K562 (cell line): ENCODE results near the gene TMEM72.

Experiments used
- CTCF ChIP-seq, 3 experiments: IDR thresholded peaks in 2 of 3; conservative IDR thresholded peaks in 1 of 3; 2 replicates each; pipeline ENCODE4 v1.5.1; 2011 to 2012; ENCODE audit warnings: low read length in 3 of 3, mild to moderate bottlenecking in 3 of 3, control low read depth in 2 of 3, improper control_type of control experiment in 1 of 3, inconsistent platforms in 1 of 3, low read depth in 1 of 3, mixed read lengths in 1 of 3, moderate library complexity in 1 of 3; ENCODE audit not compliant: insufficient read depth in 2 of 3
- DLX4 ChIP-seq: fragments of 250-450 bp; sonication (Bioruptor Pico); IDR thresholded peaks from 2 replicates; pipeline ENCODE4 v1.6.1; 2021; ENCODE audit warnings: mild to moderate bottlenecking
- EP300 ChIP-seq: IDR thresholded peaks from 2 replicates; pipeline ENCODE4 v1.6.1; 2012; ENCODE audit warnings: low read length, improper control_type of control experiment
- GTF2F1 ChIP-seq: IDR thresholded peaks from 2 replicates; pipeline ENCODE4 v1.6.1; 2011; ENCODE audit warnings: low read depth, low read length, improper control_type of control experiment
- NR1H2 ChIP-seq: sonication (generic); formaldehyde crosslinking; IDR thresholded peaks from 2 replicates; pipeline ENCODE4 v1.4.0; 2020; ENCODE audit warnings: mild to moderate bottlenecking, missing genetic modification reagents
- NR4A1 ChIP-seq, 2 experiments: fragments of 250-450 bp in 1 of 2; fragments of 450-650 bp in 1 of 2; sonication (Bioruptor Pico) in 1 of 2; IDR thresholded peaks; 2 replicates each; pipeline versions ENCODE4 v1.4.0 to v1.6.1; 2016 to 2020; ENCODE audit warnings: mild to moderate bottlenecking in 2 of 2, missing compliant biosample characterization in 1 of 2, missing genetic modification characterization in 1 of 2, moderate library complexity in 1 of 2
- ZNF134 ChIP-seq: fragments of 250-450 bp; sonication (Bioruptor Pico); conservative IDR thresholded peaks from 2 replicates; pipeline ENCODE4 v1.4.0; 2020
- ZNF449 ChIP-seq: fragments of 250-450 bp; sonication (Bioruptor Pico); IDR thresholded peaks from 2 replicates; pipeline ENCODE4 v1.8.0; 2022; ENCODE audit warnings: moderate library complexity, mild to moderate bottlenecking, inconsistent platforms

- TF ChIP-seq EP300 (peak; percentile 51; the same call in 1 of the 2 replicates), GTF2F1 (no peak), ZNF134 (CRISPR knock-in tag) (0 out of 2 replicates have a peak, but pooled peaks have one; percentile 35), ZNF449 (no peak), DLX4 (CRISPR knock-in tag) (no peak), CTCF (IDR thresholded peaks at IDR 0.05 in 2 of 3, conservative IDR thresholded peaks at IDR 0.05 in 1 of 3; ENCODE audit: insufficient read depth in 2 of 3, low read depth in 1 of 3, low read length in 3 of 3) (no peak), NR1H2 (no peak), NR4A1 (CRISPR knock-in tag; IDR thresholded peaks at IDR 0.05) (no peak), NR4A1 (tag; IDR thresholded peaks at IDR 0.05) (no peak)
These were observed 74.1 kb downstream of the TMEM72 start for GRCh38 chr10:44985175-44985681.
